B cell (primary cell): ENCODE measurements around the gene CDHR1.

Experiments used
- EZH2 ChIP-seq: IDR thresholded peaks from 2 replicates; pipeline ENCODE4 v1.6.1; 2012; ENCODE audit warnings: borderline replicate concordance, low read depth, mild to moderate bottlenecking, moderate library complexity, low read length; ENCODE audit not compliant: insufficient read depth, poor library complexity, severe bottlenecking
- TF ChIP-seq, protein P1 (sequence below): fragments of 200-600 bp; IDR thresholded peaks from one replicate; pipeline ENCODE4 v1.8.0; 2022; ENCODE audit warnings: antibody characterized with exemption, mild to moderate bottlenecking

DNA sequence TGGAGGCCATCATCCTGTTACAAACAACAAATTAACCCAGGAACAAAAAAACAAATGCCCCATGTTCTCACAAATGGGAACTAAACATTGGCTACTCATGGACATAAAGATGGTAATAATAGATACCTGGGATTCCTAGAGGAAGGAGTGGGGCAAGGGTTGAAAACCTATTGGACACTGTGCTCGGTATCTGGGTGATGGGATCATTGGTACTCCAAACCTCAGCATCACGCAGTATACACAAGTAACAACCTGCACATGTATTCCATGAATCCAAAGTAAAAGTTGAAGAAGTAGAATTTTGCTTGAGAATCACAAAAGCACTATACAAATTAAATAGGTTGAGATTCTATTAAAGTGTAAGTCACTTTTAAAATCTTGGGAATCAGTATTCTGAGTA is 38.3 kb upstream of the CDHR1 start:
- TF ChIP-seq, protein P1, sequence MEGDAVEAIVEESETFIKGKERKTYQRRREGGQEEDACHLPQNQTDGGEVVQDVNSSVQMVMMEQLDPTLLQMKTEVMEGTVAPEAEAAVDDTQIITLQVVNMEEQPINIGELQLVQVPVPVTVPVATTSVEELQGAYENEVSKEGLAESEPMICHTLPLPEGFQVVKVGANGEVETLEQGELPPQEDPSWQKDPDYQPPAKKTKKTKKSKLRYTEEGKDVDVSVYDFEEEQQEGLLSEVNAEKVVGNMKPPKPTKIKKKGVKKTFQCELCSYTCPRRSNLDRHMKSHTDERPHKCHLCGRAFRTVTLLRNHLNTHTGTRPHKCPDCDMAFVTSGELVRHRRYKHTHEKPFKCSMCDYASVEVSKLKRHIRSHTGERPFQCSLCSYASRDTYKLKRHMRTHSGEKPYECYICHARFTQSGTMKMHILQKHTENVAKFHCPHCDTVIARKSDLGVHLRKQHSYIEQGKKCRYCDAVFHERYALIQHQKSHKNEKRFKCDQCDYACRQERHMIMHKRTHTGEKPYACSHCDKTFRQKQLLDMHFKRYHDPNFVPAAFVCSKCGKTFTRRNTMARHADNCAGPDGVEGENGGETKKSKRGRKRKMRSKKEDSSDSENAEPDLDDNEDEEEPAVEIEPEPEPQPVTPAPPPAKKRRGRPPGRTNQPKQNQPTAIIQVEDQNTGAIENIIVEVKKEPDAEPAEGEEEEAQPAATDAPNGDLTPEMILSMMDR, result no peak
- no peak for TF ChIP-seq EZH2
